Fibroblast of the aortic adventitia (primary cell): ENCODE results near the gene AKIRIN2. TPM values are rescaled to one million over a fixed set of nuclear protein-coding genes. Genes with fewer than 3 reads are reported as not detected.

Source experiments
- DNase-seq: peaks from one replicate; pipeline ENCODE4 v3.0.0-alpha.2; 2010; ENCODE audit warnings: low read depth
- H3K4me3 ChIP-seq: 2 replicates; pipeline ENCODE4 v1.5.1; 2011; ENCODE audit warnings: low read depth, mild to moderate bottlenecking, control low read depth, low read length, moderate library complexity
- CTCF ChIP-seq: IDR thresholded peaks from 2 replicates; pipeline ENCODE4 v1.5.1; 2011; ENCODE audit warnings: mild to moderate bottlenecking, low read length, control low read depth, inconsistent platforms; ENCODE audit not compliant: insufficient read depth
- small RNA-seq: library from RNA; depleted of rRNA; stranded (forward); fragments of <200 nt; gene quantifications from one replicate; pipeline ENCODE3, GENCODE V24; 2012
- total RNA-seq: library from RNA; depleted of rRNA; stranded (reverse); fragments of >200 nt; gene quantifications from 2 replicates; pipeline ENCODE4 v1.2.3, GENCODE V29; 2012; ENCODE audit warnings: low replicate concordance

Gene AKIRIN2
- total RNA-seq, 1 donor, result 14.9 TPM

DNA sequence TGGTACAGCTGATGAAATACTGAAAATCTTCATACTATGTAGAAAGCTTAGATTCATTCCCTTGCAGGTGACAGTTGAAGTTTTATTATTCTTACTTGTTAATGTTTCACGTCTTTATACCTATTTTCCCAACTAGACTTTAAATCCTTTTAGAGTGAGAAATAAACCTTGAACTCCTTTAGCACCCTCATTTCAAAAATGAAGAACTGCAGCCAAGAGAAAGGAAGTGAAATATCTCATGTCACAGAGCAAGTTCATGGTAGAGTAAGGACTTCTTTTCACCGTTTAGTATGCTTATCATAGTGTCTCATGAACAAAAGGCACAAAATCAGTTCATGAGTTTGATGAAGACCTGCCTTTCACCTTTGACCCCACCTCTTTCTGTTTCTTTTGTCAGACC, 73.6 kb downstream of the AKIRIN2 start:
- H3K4me3 ChIP-seq, result no peak overlapping the region
- no peak for TF ChIP-seq CTCF
- DNase-seq, result no peak

Small RNAs within 50 kb of the gene (small RNA-seq; reads per million reads assigned to genes)
- not detected for gene RF01210

Other genes with a start within 250 kb of the AKIRIN2 start
- gene SLC35A1, start 229.3 kb downstream of the AKIRIN2 start, total RNA-seq, result 15.8 and 17.1 TPM in 2 replicates
- gene RARS2, start 112.2 kb downstream of the AKIRIN2 start, total RNA-seq, result 41.7 and 55.0 TPM in 2 replicates
- 14.3 and 52.9 TPM in 2 replicates for gene ORC3, start 112.1 kb downstream of the AKIRIN2 start, total RNA-seq